Fibroblast of villous mesenchyme (primary cell): Measurements from ENCODE around the gene THEMIS. TPM values are rescaled to one million over a fixed set of nuclear protein-coding genes. Genes with fewer than 3 reads are reported as not detected.

Source experiments
- DNase-seq: peaks from one replicate; pipeline ENCODE4 v3.0.0-alpha.2; 2010; ENCODE audit warnings: low read depth
- H3K4me3 ChIP-seq: 2 replicates; pipeline ENCODE4 v1.5.1; 2011; ENCODE audit warnings: low read depth, mild to moderate bottlenecking, low read length
- CTCF ChIP-seq: IDR thresholded peaks from 2 replicates; pipeline ENCODE4 v1.5.1; 2012; ENCODE audit warnings: low read depth, mild to moderate bottlenecking, low read length; ENCODE audit not compliant: insufficient read depth
- total RNA-seq: library from RNA; depleted of rRNA; stranded (reverse); fragments of >200 nt; gene quantifications from 2 replicates; pipeline ENCODE4 v1.2.3, GENCODE V29; 2012

Gene THEMIS
- total RNA-seq, 1 donor = under 0.01 TPM

GRCh38 chr6:127857051-127857637 is 43.7 kb downstream of the THEMIS start:
- peak; percentile 12 for DNase-seq
- no peak for TF ChIP-seq CTCF
- H3K4me3 ChIP-seq = no peak overlapping the region

GRCh38 chr6:127855542-127856159 is 45.2 kb downstream of the THEMIS start:
- peak; percentile 63 for TF ChIP-seq CTCF
- peak; percentile 46 for DNase-seq
- no peak overlapping the region for H3K4me3 ChIP-seq

- no peak overlapping the region for H3K4me3 ChIP-seq
- no peak for TF ChIP-seq CTCF
- no peak for DNase-seq
These were observed 46.8 kb downstream of the THEMIS start for GRCh38 chr6:127854009-127854408.

GRCh38 chr6:127851197-127851596 is 49.7 kb downstream of the THEMIS start:
- DNase-seq = no peak
- no peak for TF ChIP-seq CTCF
- H3K4me3 ChIP-seq = no peak overlapping the region

- DNase-seq = no peak
- no peak for TF ChIP-seq CTCF
- no peak overlapping the region for H3K4me3 ChIP-seq
These were observed 55.6 kb downstream of the THEMIS start for GRCh38 chr6:127845242-127845641.

- DNase-seq = no peak
- H3K4me3 ChIP-seq = no peak overlapping the region
- no peak for TF ChIP-seq CTCF
These were observed 56.3 kb downstream of the THEMIS start for GRCh38 chr6:127844529-127844928.

GRCh38 chr6:127843582-127843981 is 57.3 kb downstream of the THEMIS start:
- no peak for DNase-seq
- no peak for TF ChIP-seq CTCF
- no peak overlapping the region for H3K4me3 ChIP-seq
